Measurements from ENCODE around the gene ATF7IP2. TPM values are rescaled to one million over a fixed set of nuclear protein-coding genes. Genes with fewer than 3 reads are reported as not detected.

ATF7IP2 gene
- total and polyA plus RNA-seq, 12 donors = 19.4 to 62.6 (median 35.8) TPM

DNA sequence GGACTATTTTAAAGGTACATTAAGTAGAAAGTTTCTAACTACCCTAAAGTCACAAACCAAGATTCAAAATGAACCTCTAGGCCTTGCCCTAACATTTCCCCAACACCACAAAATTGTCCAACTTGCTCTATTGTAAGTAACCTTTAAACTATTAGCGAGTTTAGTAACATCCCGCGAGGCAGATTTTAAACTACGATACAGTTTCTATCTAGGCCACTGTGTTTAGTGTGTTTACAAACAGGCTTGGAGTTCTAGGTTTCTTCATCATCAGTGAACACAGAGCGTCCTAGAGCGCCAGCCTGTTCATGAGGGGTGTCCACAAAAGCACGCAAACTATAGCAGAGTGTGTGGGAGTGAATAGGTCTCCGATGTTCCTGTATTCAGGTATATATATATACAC, 142.8 kb downstream of the ATF7IP2 start:
- Histone ChIP-seq H3K9me3 (no peaks in the 10 kb centered on the region), H3K27me3 (no peaks in the 10 kb centered on the region), H3K4me1 (peaks cover 0 to 12% (median 0%) of the 10 kb centered on the region in 9 donors), H3K36me3 (peaks cover 0 to 98% (median 36%) of the 10 kb centered on the region in 9 donors), H3K4me3 (no peak overlapping the region), H3K27ac (no peak overlapping the region)
- 96 to 98% methylated on average over 8 of the region's 8 CpGs for WGBS, 2 donors
- DNase-seq (no peak), ATAC-seq (no peak)
- TF ChIP-seq CTCF (IDR thresholded peaks at IDR 0.05) = no peak
- intact Hi-C loops (cut with DNase I) = loop anchor here in 6 of 10 donors (10.0 kb wide), 4 partner anchors 46 to 396 kb away; no protein-coding TSS in a partner anchor

DNA sequence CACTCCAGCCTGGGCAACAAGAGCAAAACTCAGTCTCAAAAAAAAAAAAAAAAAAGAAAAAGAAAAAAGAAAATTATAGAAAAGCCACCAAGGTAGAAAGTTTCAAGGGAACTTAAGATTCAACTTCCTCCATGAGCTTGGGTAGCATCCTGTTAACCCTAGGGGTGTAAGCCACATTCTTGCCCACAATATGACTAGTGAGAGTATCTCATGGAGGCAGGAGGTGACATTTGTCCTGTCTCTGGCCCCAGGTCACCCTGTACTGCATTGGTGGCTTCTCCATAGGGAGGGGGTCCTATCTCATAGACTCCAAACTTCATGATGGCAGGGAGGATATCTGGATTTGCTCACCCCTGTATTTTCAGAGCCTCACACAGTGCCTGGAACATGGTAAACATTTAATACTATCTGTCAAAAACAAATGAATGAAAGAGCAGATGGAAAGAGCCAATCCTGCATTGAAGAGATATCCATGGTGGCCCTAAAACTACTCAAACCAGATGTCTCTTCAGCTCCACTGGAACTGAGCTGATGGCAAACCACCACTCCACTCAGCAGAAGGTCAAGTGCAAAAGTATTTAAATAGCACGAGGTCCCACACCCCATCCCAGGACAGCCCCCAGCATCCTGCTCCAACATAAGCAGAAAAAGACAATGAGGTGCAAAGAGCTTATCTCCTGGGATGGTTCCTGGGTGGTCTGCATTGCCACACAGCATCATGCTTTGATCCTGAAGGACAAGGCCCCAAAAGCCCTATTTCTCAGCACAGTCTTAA, 144.2 kb downstream of the ATF7IP2 start:
- Histone ChIP-seq H3K36me3 (peaks cover 0 to 98% (median 44%) of the 10 kb centered on the region in 9 donors), H3K27ac (peak overlapping the region in 7 of 10 donors; percentile 17 to 69 (median 47)), H3K27me3 (no peaks in the 10 kb centered on the region), H3K4me1 (peaks cover 0 to 12% (median 0%) of the 10 kb centered on the region in 9 donors), H3K9me3 (no peaks in the 10 kb centered on the region), H3K4me3 (no peak overlapping the region)
- 15 to 46% methylated on average over 1 of the region's 1 CpG for WGBS, 2 donors
- peak in 7 of 8 donors; percentile 35 to 65 (median 48) for ATAC-seq
- intact Hi-C loops (cut with DNase I) = loop anchor here in 6 of 10 donors (5.0 to 10.0 kb wide), 5 partner anchors 37 to 395 kb away; no protein-coding TSS in a partner anchor
- no peak for TF ChIP-seq CTCF (IDR thresholded peaks at IDR 0.05)
- DNase-seq = no peak

DNA sequence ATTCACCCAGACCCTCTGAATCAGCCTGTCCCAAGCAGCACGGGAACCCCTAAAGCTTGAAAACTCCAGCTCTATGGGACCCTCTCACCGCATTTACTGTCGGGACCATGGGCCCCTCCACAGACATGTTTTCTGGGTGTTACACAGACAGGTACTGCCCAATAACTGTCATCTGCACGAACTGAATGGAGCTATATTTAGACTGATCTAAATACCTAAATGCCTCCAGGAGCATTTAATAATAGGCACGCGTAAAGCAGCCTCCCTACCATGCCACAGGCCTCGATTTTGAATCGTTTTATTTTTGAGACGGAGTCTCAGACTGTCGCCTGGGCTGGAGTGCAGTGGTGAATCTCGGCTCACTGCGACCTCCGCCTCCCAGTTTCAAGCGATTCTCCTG, 144.8 kb downstream of the ATF7IP2 start:
- peak overlapping the region in 7 of 10 donors; percentile 17 to 69 (median 47) for H3K27ac ChIP-seq
- WGBS, 2 donors = 58 to 74% methylated on average over 12 to 14 of the region's 14 CpGs
- DNase-seq (no peak), ATAC-seq (peak; percentile 35 to 87 (median 78))
- peaks cover 0 to 12% (median 0%) of the 10 kb centered on the region in 9 donors for H3K4me1 ChIP-seq
- no peaks in the 10 kb centered on the region for H3K9me3 ChIP-seq
- peaks cover 0 to 98% (median 40%) of the 10 kb centered on the region in 9 donors for H3K36me3 ChIP-seq
- intact Hi-C loops (cut with DNase I) = loop anchor here in 1 of 10 donors (5.0 kb wide), 1 partner anchor 37 kb away; no protein-coding TSS in a partner anchor
- H3K27me3 ChIP-seq = no peaks in the 10 kb centered on the region
- TF ChIP-seq CTCF (IDR thresholded peaks at IDR 0.05) = no peak
- H3K4me3 ChIP-seq = no peak overlapping the region

GRCh38 chr16:10531582-10531981, 145.7 kb downstream of the ATF7IP2 start:
- intact Hi-C loops (cut with DNase I) = loop anchor here in 1 of 10 donors (5.0 kb wide), 1 partner anchor 36 kb away; no protein-coding TSS in a partner anchor

More at GRCh38 chr16:10531582-10531981, 145.7 kb downstream of the ATF7IP2 start:
- H3K9me3 ChIP-seq = no peaks in the 10 kb centered on the region
- H3K4me1 ChIP-seq = peaks cover 0 to 12% (median 0%) of the 10 kb centered on the region in 9 donors
- no peak for ATAC-seq
- H3K27me3 ChIP-seq = no peaks in the 10 kb centered on the region
- no peak for DNase-seq
- TF ChIP-seq CTCF (IDR thresholded peaks at IDR 0.05) = no peak
- no peak overlapping the region for H3K4me3 ChIP-seq
- H3K27ac ChIP-seq = peak overlapping the region in 2 of 10 donors; percentile 17 to 30
- H3K36me3 ChIP-seq = peaks cover 0 to 99% (median 38%) of the 10 kb centered on the region in 9 donors

Other genes starting within 250 kb of the ATF7IP2 start
- gene GRIN2A, start 203.6 kb upstream of the ATF7IP2 start, total RNA-seq = 10 to 100 TPM in 1 of 10 donors, 1 to 10 TPM in 8, under 1 TPM in 1; 0.47 to 11.7 (median 6.3) TPM
- gene GRIN2A, start 203.6 kb upstream of the ATF7IP2 start, polyA plus RNA-seq = 1 to 10 TPM in 1 of 2 donors, under 1 TPM in 1; 0.01 to 1.0 TPM
- 100 to 1,000 TPM in 1 of 10 donors, 10 to 100 TPM in 9; 44.6 to 108 (median 62.0) TPM for gene EMP2, start 194.5 kb downstream of the ATF7IP2 start, total RNA-seq
- 10 to 100 TPM; 36.1 to 40.9 TPM for gene EMP2, start 194.5 kb downstream of the ATF7IP2 start, polyA plus RNA-seq